Progenitor cell of endocrine pancreas (in vitro differentiated cells): ENCODE measurements around the gene FN1. TPM values are rescaled to one million over a fixed set of nuclear protein-coding genes. Genes with fewer than 3 reads are reported as not detected.

Experiments used
- DNase-seq: peaks from one replicate; pipeline ENCODE4 v3.0.0; 2021; ENCODE audit warnings: low spot score; ENCODE audit not compliant: unreplicated experiment
- H3K27ac Mint-ChIP-seq: 2 replicates; pipeline ENCODE4 v1.8.0; 2021; ENCODE audit warnings: mild to moderate bottlenecking, moderate library complexity, mixed read lengths
- H3K27me3 Mint-ChIP-seq: 2 replicates; pipeline ENCODE4 v1.8.0; 2021; ENCODE audit warnings: mixed read lengths
- H3K36me3 Mint-ChIP-seq: 2 replicates; pipeline ENCODE4 v1.8.0; 2022; ENCODE audit warnings: mixed read lengths; ENCODE audit not compliant: insufficient read depth
- H3K4me1 Mint-ChIP-seq: 2 replicates; pipeline ENCODE4 v1.8.0; 2021; ENCODE audit warnings: low read depth, mixed read lengths
- H3K4me3 Mint-ChIP-seq: 2 replicates; pipeline ENCODE4 v1.8.0; 2021; ENCODE audit warnings: low read depth, mild to moderate bottlenecking, moderate library complexity, mixed read lengths
- H3K9me3 Mint-ChIP-seq: 2 replicates; pipeline ENCODE4 v1.8.0; 2021; ENCODE audit warnings: low read depth, mixed read lengths
- long read RNA-seq: library from polyadenylated mRNA; unstranded; transcript quantifications from one replicate; pipeline ENCODE4 v2.0.0, GENCODE V29; 2020
- total RNA-seq: library from RNA; stranded (reverse); gene quantifications from 2 replicates; pipeline ENCODE4 v1.2.1, GENCODE V29; 2021
- TF ChIP-seq, protein P1 (sequence below): fragments of 200-600 bp; sonication (generic); IDR thresholded peaks from one replicate; pipeline ENCODE4 v1.5.0; 2021; ENCODE audit warnings: antibody characterized with exemption, mild to moderate bottlenecking; ENCODE audit not compliant: unreplicated experiment

FN1 gene
- total RNA-seq: 2,640 and 2,744 TPM in 2 replicates
- long read RNA-seq, transcript FN1-208 (13 exons, 2,388 nt): major isoform, 35 of 2,029 reads
- long read RNA-seq, transcript FN1-227 (2 exons, 2,433 nt): minor isoform, 7 of 2,029 reads
- long read RNA-seq, partial matches to known transcripts: 1,911 of 2,029 reads
- long read RNA-seq, other reads (novel, unspliced or antisense): 68 of 2,029 reads

DNA sequence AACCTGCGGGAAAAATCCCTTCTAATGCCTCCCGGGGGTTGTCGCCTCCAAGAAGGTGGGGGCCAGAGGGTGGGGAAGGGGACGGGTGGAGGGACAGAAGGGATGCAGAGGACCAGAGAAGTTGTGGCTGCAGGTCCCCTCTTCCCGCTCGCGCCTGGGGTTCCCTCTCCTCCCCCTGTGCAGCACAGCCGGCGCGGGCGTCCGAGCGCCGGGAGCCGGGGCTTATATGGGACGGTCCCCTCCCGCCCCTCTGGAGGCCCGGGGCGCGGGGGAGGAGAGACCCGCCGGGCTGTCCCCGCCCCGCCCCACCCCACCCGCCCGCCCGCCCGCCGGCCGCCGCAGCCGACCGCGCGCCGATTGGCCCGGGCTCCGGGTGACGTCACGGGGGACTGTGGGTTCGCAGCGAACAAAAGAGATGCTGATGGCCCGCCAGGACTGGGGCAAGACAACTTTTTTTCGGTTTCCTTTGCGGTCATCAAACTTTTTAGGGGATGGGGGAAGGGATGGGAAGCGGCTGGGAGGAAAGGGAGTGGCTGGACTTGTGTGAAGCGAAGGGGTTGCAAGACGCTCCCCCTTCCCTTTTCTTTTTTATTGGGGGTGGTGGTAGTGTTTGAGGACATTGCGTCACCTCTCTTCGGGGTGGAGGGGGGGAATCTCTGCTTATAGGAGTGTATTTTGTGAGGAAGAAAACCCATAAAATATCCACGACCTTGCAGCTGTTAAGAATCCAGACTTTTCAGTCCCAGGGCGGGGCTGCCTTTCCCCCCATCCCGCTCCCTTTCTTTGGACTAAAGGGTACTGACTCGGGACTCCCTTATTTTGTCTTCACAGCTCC lies at the start of gene FN1:
FN1 (minus strand) TSS at position 199 of the 835 bp plus-strand sequence. CDS start 266 bp downstream, outside the sequence.
- H3K27me3 Mint-ChIP-seq: no peaks in the 10 kb centered on the region
- peaks cover 50% of the 10 kb centered on the region for H3K4me1 Mint-ChIP-seq
- DNase-seq: peak; percentile 90
- H3K27ac Mint-ChIP-seq: peak within 1 kb of the TSS; percentile 99
- TF ChIP-seq, protein P1, sequence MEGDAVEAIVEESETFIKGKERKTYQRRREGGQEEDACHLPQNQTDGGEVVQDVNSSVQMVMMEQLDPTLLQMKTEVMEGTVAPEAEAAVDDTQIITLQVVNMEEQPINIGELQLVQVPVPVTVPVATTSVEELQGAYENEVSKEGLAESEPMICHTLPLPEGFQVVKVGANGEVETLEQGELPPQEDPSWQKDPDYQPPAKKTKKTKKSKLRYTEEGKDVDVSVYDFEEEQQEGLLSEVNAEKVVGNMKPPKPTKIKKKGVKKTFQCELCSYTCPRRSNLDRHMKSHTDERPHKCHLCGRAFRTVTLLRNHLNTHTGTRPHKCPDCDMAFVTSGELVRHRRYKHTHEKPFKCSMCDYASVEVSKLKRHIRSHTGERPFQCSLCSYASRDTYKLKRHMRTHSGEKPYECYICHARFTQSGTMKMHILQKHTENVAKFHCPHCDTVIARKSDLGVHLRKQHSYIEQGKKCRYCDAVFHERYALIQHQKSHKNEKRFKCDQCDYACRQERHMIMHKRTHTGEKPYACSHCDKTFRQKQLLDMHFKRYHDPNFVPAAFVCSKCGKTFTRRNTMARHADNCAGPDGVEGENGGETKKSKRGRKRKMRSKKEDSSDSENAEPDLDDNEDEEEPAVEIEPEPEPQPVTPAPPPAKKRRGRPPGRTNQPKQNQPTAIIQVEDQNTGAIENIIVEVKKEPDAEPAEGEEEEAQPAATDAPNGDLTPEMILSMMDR: no peak
- H3K4me3 Mint-ChIP-seq: peak within 1 kb of the TSS; percentile 92
- no peaks in the 10 kb centered on the region for H3K9me3 Mint-ChIP-seq
- H3K36me3 Mint-ChIP-seq: peaks cover 25% of the 10 kb centered on the region

DNA sequence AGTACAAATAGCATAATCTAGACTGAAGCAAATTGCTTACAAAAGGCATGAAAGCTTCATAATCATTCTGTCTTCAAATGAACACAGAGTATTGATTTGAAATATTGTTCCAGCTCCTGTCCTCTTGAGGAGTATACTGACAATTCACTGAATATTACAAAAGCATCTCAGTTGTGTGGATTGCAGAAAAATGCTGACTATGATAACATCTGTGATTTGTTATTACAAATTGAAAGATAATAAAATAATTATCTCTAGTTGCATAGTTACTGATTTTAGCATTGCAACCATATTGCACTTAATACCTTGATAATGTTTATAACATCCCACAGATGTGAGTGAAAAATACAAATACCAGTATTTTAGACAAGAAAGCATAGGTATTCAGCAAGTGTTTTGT lies 49.2 kb upstream of the FN1 start:
- no peaks in the 10 kb centered on the region for H3K36me3 Mint-ChIP-seq
- H3K4me1 Mint-ChIP-seq: peaks cover 3% of the 10 kb centered on the region
- H3K9me3 Mint-ChIP-seq: peaks cover 3% of the 10 kb centered on the region
- no peak overlapping the region for H3K4me3 Mint-ChIP-seq
- no peak for DNase-seq
- TF ChIP-seq, protein P1: no peak
- H3K27ac Mint-ChIP-seq: no peak overlapping the region
- no peaks in the 10 kb centered on the region for H3K27me3 Mint-ChIP-seq

DNA sequence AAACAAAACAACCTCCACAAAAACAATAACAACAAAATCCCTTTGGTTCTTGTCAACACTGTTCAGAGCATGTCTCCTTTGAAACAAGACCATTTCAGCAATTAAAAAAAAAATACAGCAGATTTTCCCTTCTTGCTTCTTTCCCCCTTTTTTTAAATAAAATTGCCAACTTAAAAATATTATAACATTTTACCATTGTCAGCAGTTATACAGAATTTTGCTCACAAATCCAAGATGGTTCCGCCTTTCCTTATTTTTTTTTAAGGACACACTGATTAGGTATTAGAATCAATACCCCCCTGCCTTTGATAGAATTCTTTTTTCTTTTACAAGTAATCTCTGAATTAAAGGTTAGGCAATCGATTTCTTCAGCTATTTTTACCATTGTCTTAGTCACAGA lies 48.7 kb upstream of the FN1 start:
- Mint-ChIP-seq H3K27me3 (no peaks in the 10 kb centered on the region), H3K4me1 (peaks cover 6% of the 10 kb centered on the region), H3K36me3 (no peaks in the 10 kb centered on the region), H3K9me3 (peaks cover 3% of the 10 kb centered on the region), H3K27ac (no peak overlapping the region), H3K4me3 (no peak overlapping the region)
- TF ChIP-seq, protein P1: no peak
- DNase-seq: no peak

DNA sequence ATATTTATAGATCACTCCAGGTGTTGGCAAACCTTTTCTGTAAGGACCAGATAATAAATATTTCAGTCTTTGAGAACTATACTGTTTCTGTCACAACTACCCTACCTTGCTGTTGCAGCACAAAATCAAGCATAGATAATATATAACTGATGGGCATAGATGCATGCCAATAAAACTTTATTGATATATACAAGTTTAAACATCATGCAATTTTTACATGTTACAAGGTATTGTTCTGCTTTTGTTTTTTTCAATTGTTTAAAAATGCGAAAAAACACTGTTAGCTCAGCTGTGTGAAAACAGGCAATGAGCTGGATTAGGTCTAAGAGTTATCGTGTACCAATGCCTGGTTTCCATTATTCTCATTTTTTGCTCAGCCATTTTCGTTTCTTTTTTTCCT lies 47.6 kb upstream of the FN1 start:
- no peak for DNase-seq
- Mint-ChIP-seq H3K36me3 (no peaks in the 10 kb centered on the region), H3K4me1 (peaks cover 7% of the 10 kb centered on the region), H3K27me3 (no peaks in the 10 kb centered on the region), H3K27ac (no peak overlapping the region), H3K4me3 (no peak overlapping the region), H3K9me3 (peaks cover 2% of the 10 kb centered on the region)
- TF ChIP-seq, protein P1: no peak

DNA sequence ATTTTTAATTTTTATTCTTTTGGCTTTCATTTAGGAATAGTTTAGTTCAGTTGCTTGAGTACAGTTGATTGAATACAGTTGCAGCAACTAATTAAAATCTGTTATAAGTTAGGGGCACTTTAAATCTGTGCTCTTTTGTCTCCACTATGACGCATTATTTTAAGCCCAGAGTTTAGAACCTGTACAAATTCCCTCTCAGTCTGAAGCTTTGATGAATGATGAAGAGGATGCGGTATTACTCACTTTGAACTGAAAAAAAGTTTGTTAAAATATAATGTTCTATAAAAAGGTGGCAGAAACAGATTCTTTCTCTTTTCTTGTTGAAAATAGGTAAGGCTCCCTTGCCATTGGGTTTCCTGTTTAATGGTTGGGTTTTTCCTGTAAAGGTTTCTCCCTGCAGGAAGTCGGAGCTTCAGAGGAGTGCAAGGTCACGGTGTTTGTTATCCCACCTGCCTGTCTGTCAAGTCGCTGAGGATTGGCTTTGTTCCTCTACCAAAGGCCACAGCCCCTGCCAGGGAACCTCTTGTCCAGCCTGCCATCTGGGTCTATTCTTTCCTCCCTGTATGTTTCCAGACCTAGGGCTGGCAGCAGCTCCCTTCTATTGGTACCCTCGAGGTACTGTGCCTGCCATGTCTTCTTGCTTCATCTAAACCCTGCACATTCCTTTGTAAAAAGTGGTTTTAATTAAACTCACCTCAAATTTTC lies 43.8 kb upstream of the FN1 start:
- Mint-ChIP-seq H3K4me3 (no peak overlapping the region), H3K4me1 (peaks cover 7% of the 10 kb centered on the region)
- DNase-seq: no peak

More for the DNA sequence above, 43.8 kb upstream of the FN1 start:
- no peaks in the 10 kb centered on the region for H3K36me3 Mint-ChIP-seq
- no peaks in the 10 kb centered on the region for H3K9me3 Mint-ChIP-seq
- TF ChIP-seq, protein P1: no peak
- H3K27me3 Mint-ChIP-seq: no peaks in the 10 kb centered on the region
- H3K27ac Mint-ChIP-seq: peak overlapping the region; percentile 31
